Measurements from ENCODE around the gene TMSB15C. TPM values are rescaled to one million over a fixed set of nuclear protein-coding genes. Genes with fewer than 3 reads are reported as not detected.

The TMSB15C gene
- polyA plus RNA-seq, 1 of the 3 experiments (the other 2 are of a cell fraction) = 2.9 TPM

DNA sequence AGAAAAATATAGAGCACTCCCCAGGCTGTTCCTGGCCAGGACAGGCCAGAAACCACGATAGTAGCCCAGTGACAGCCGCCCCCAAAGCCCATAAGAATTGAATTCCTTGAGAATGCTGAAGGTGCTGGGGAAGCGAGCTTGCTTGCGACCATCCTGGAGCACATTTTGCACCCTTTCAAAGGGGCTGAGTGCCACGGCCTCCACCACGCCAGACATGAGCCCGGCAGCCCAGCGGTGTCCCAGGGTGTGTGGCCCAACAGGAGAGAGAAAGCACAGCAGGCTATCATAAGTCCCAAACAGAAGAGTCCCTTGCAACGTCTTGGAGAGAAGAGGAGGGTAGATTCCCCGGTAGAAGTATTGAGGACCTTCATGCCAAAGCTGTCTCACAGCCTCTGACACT is 28.6 kb upstream of the TMSB15C start:
- H3K79me2 ChIP-seq (ENCODE audit: insufficient read depth) = no peaks in the 10 kb centered on the region
- no peaks in the 10 kb centered on the region for H3K9me2 ChIP-seq
- no peaks in the 10 kb centered on the region for H3F3A ChIP-seq (replicated peaks; ENCODE audit: insufficient read depth)
- H3K27me3 ChIP-seq (ENCODE audit: insufficient read depth) = no peaks in the 10 kb centered on the region
- H2AFZ ChIP-seq (ENCODE audit: low read depth) = no peak overlapping the region
- no peak overlapping the region for H3K4me3 ChIP-seq (ENCODE audit: low read depth in 2 of 2, low read length in 1 of 2)
- no peak for TF ChIP-seq FOXM1 (IDR thresholded peaks at IDR 0.05; ENCODE audit: low read depth)
- no peak for TF ChIP-seq EZH2phosphoT487 (IDR thresholded peaks at IDR 0.05; ENCODE audit: borderline replicate concordance, low read depth)
- TF ChIP-seq SIN3A (IDR thresholded peaks at IDR 0.05; ENCODE audit: borderline replicate concordance, low read depth, low read length) = no peak
- TF ChIP-seq, protein P1, sequence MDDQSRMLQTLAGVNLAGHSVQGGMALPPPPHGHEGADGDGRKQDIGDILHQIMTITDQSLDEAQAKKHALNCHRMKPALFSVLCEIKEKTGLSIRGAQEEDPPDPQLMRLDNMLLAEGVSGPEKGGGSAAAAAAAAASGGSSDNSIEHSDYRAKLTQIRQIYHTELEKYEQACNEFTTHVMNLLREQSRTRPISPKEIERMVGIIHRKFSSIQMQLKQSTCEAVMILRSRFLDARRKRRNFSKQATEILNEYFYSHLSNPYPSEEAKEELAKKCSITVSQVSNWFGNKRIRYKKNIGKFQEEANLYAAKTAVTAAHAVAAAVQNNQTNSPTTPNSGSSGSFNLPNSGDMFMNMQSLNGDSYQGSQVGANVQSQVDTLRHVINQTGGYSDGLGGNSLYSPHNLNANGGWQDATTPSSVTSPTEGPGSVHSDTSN (IDR thresholded peaks at IDR 0.05) = no peak
- no peak for TF ChIP-seq NRF1 (IDR thresholded peaks at IDR 0.05; ENCODE audit: low read depth, low read length)
- no peak for TF ChIP-seq TCF12 (IDR thresholded peaks at IDR 0.05)
- TF ChIP-seq RFX5 (IDR thresholded peaks at IDR 0.05; ENCODE audit: low read length) = no peak
- TF ChIP-seq, protein P2, sequence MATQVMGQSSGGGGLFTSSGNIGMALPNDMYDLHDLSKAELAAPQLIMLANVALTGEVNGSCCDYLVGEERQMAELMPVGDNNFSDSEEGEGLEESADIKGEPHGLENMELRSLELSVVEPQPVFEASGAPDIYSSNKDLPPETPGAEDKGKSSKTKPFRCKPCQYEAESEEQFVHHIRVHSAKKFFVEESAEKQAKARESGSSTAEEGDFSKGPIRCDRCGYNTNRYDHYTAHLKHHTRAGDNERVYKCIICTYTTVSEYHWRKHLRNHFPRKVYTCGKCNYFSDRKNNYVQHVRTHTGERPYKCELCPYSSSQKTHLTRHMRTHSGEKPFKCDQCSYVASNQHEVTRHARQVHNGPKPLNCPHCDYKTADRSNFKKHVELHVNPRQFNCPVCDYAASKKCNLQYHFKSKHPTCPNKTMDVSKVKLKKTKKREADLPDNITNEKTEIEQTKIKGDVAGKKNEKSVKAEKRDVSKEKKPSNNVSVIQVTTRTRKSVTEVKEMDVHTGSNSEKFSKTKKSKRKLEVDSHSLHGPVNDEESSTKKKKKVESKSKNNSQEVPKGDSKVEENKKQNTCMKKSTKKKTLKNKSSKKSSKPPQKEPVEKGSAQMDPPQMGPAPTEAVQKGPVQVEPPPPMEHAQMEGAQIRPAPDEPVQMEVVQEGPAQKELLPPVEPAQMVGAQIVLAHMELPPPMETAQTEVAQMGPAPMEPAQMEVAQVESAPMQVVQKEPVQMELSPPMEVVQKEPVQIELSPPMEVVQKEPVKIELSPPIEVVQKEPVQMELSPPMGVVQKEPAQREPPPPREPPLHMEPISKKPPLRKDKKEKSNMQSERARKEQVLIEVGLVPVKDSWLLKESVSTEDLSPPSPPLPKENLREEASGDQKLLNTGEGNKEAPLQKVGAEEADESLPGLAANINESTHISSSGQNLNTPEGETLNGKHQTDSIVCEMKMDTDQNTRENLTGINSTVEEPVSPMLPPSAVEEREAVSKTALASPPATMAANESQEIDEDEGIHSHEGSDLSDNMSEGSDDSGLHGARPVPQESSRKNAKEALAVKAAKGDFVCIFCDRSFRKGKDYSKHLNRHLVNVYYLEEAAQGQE (IDR thresholded peaks at IDR 0.05; ENCODE audit: low read depth, low read length) = no peak
- TF ChIP-seq ELF1 (IDR thresholded peaks at IDR 0.05) = no peak
- no peak for TF ChIP-seq TAF1 (IDR thresholded peaks at IDR 0.05; ENCODE audit: borderline replicate concordance, low read depth, low read length)
- no peak for TF ChIP-seq RXRA (IDR thresholded peaks at IDR 0.05; ENCODE audit: borderline replicate concordance, low read depth)
- no peak for DNase-seq
- H3K4me2 ChIP-seq = no peak overlapping the region
- POLR2A ChIA-PET = no interaction called here
- H3K9me3 ChIP-seq = no peaks in the 10 kb centered on the region
- WGBS (ENCODE audit: low lambda C conversion rate) = 29% methylated on average over 5 of the region's 10 CpGs
- CTCF ChIA-PET = no interaction called here
- H3K4me1 ChIP-seq (ENCODE audit: control insufficient read depth in 1 of 2, insufficient read depth in 2 of 2, low read depth in 1 of 2, low read length in 1 of 2) = no peaks in the 10 kb centered on the region; a peak in 1 of 4 replicates
- no peaks in the 10 kb centered on the region for H3K36me3 ChIP-seq (replicated peaks in 1 of 2; ENCODE audit: control insufficient read depth in 1 of 2, insufficient read depth in 2 of 2, low read length in 1 of 2)
- no peak overlapping the region for H3K27ac ChIP-seq (ENCODE audit: low read depth in 2 of 2, low read length in 1 of 2)
- H3K9ac ChIP-seq = no peak overlapping the region
- no peaks in the 10 kb centered on the region for H4K20me1 ChIP-seq (ENCODE audit: insufficient read depth)

DNA sequence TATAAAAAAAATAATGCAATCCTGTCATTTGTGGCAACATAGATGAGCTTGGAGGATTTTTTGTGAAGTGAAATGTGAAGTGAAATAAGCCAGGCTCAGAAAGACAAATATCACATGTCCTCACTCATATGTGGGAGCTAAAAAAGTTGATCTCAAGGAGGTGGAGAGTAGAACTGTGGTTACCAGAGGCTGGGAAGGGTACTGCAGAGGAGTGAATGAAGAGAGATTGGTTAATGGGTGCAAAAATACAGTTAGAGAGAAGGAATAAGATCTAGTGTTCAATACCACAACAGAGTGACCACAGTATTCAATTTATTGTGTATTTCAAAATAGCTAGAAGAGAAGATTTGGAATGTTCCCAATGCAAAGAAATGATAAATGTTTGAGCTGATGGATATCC is 22.9 kb upstream of the TMSB15C start:
- H3K27me3 ChIP-seq (ENCODE audit: insufficient read depth) = no peaks in the 10 kb centered on the region; the same call in 1 of the 2 replicates
- no peaks in the 10 kb centered on the region for H3K36me3 ChIP-seq (replicated peaks in 1 of 2; ENCODE audit: control insufficient read depth in 1 of 2, insufficient read depth in 2 of 2, low read length in 1 of 2)
- no peak overlapping the region for H3K4me3 ChIP-seq (ENCODE audit: low read depth in 2 of 2, low read length in 1 of 2)
- H3K9me2 ChIP-seq = no peaks in the 10 kb centered on the region
- H3K4me2 ChIP-seq = no peak overlapping the region
- no peaks in the 10 kb centered on the region for H3K4me1 ChIP-seq (ENCODE audit: control insufficient read depth in 1 of 2, insufficient read depth in 2 of 2, low read depth in 1 of 2, low read length in 1 of 2)
- no peak for DNase-seq
- no peaks in the 10 kb centered on the region for H3K79me2 ChIP-seq (ENCODE audit: insufficient read depth)
- H4K20me1 ChIP-seq (ENCODE audit: insufficient read depth) = no peaks in the 10 kb centered on the region
- ChIA-PET POLR2A (no interaction called here), CTCF (interaction anchor here (1.0 to 3.0 kb wide), 3 partner anchors 14 to 37 kb away, joined by 3 to 12 read pairs (median 6); no protein-coding TSS in a partner anchor)
- H3K9me3 ChIP-seq = no peaks in the 10 kb centered on the region
- no peak overlapping the region for H3K27ac ChIP-seq (ENCODE audit: low read depth in 2 of 2, low read length in 1 of 2)
- H3K9ac ChIP-seq = no peak overlapping the region
- H2AFZ ChIP-seq (ENCODE audit: low read depth) = no peak overlapping the region
- H3F3A ChIP-seq (replicated peaks; ENCODE audit: insufficient read depth) = peaks cover 4% of the 10 kb centered on the region
- TF ChIP-seq MEF2A (IDR thresholded peaks at IDR 0.05; ENCODE audit: borderline replicate concordance, low read depth) = no peak
- TF ChIP-seq, protein P1 (IDR thresholded peaks at IDR 0.05) = no peak
- no peak for TF ChIP-seq RCOR1 (IDR thresholded peaks at IDR 0.05; ENCODE audit: low read length)

Measured in SK-N-SH (cell line).